Neural cell (in vitro differentiated cells): ENCODE data around the gene PKP3. TPM values are rescaled to one million over a fixed set of nuclear protein-coding genes. Genes with fewer than 3 reads are reported as not detected.
"Not testable (repeated sequence)": the region's sequence is repeated elsewhere in the genome, so short reads cannot be mapped to it uniquely, and the experiment has no call there.

ENCODE experiments used
- H2AFZ ChIP-seq: fragments of 200-600, 300-800 bp; sonication (generic), shearing (Covaris generic); 2 replicates; pipeline ENCODE4 v1.6.0; 2014; ENCODE audit warnings: low read depth, mild to moderate bottlenecking, antibody characterized with exemption, low read length, moderate library complexity
- H3F3A ChIP-seq: fragments of 200-600 bp; shearing (Covaris generic); 2 replicates; pipeline ENCODE4 v1.6.1; 2016; ENCODE audit warnings: mild to moderate bottlenecking, moderate library complexity, mixed read lengths, antibody characterized with exemption, low read length; ENCODE audit not compliant: insufficient read depth, poor library complexity, severe bottlenecking
- H3K27ac ChIP-seq: fragments of 200-600, 300-800 bp; sonication (generic), shearing (Covaris generic); 2 replicates; pipeline ENCODE4 v1.5.1; 2014; ENCODE audit warnings: mild to moderate bottlenecking, low read length, moderate library complexity
- H3K27me3 ChIP-seq: fragments of 300-800, 200-600 bp; sonication (generic), shearing (Covaris generic); 2 replicates; pipeline ENCODE4 v1.6.0; 2014; ENCODE audit warnings: mild to moderate bottlenecking, low read depth, low read length, moderate library complexity; ENCODE audit not compliant: insufficient read depth
- H3K36me3 ChIP-seq: fragments of 300-800, 200-600 bp; sonication (generic), shearing (Covaris generic); 2 replicates; pipeline ENCODE4 v1.5.1; 2014; ENCODE audit warnings: mild to moderate bottlenecking, antibody characterized with exemption, low read length, moderate library complexity; ENCODE audit not compliant: insufficient read depth
- H3K4me2 ChIP-seq: fragments of 300-800, 200-600 bp; sonication (generic), shearing (Covaris generic); 2 replicates; pipeline ENCODE4 v1.6.0; 2014; ENCODE audit warnings: mild to moderate bottlenecking, low read length
- H3K4me3 ChIP-seq: fragments of 300-800, 200-600 bp; sonication (generic), shearing (Covaris generic); 2 replicates; pipeline ENCODE4 v1.5.1; 2014; ENCODE audit warnings: mild to moderate bottlenecking, low read length, moderate library complexity
- H3K79me2 ChIP-seq: fragments of 200-600 bp; shearing (Covaris generic); replicated peaks from 2 replicates; pipeline ENCODE4 v1.6.0; 2014; ENCODE audit warnings: mild to moderate bottlenecking, low read length, moderate library complexity; ENCODE audit not compliant: insufficient read depth
- H3K9ac ChIP-seq: fragments of 300-800, 200-600 bp; sonication (generic), shearing (Covaris generic); 2 replicates; pipeline ENCODE4 v1.6.1; 2016; ENCODE audit warnings: mild to moderate bottlenecking, low read length, mixed read lengths
- H3K9me2 ChIP-seq: fragments of 200-600 bp; shearing (Covaris generic); 2 replicates; pipeline ENCODE4 v1.6.1; 2016; ENCODE audit warnings: mild to moderate bottlenecking, low read length, mixed read lengths; ENCODE audit not compliant: insufficient read depth
- H3K9me3 ChIP-seq: fragments of 200-600, 300-800 bp; sonication (generic), shearing (Covaris generic); 2 replicates; pipeline ENCODE4 v1.6.1; 2016; ENCODE audit warnings: mild to moderate bottlenecking, mixed run types, low read length, moderate library complexity, mixed read lengths
- H4K20me1 ChIP-seq: fragments of 200-600 bp; shearing (Covaris generic); 2 replicates; pipeline ENCODE4 v1.6.1; 2016; ENCODE audit warnings: mild to moderate bottlenecking, mixed run types; ENCODE audit not compliant: insufficient read depth
- CTCF ChIP-seq: fragments of 450-650 bp; IDR thresholded peaks from 2 replicates; pipeline ENCODE4 v1.5.1; 2014; ENCODE audit warnings: antibody characterized with exemption, mild to moderate bottlenecking, moderate library complexity; ENCODE audit not compliant: poor library complexity, severe bottlenecking
- EP300 ChIP-seq: fragments of 450-650 bp; conservative IDR thresholded peaks from 2 replicates; pipeline ENCODE4 v1.6.1; 2014; ENCODE audit warnings: antibody characterized with exemption, mild to moderate bottlenecking, moderate library complexity; ENCODE audit not compliant: poor library complexity, severe bottlenecking
- EZH2 ChIP-seq: fragments of 200-600, 300-800 bp; shearing (Covaris generic), sonication (generic); IDR thresholded peaks from 2 replicates; pipeline ENCODE4 v1.6.1; 2014; ENCODE audit warnings: antibody characterized with exemption, low read length, borderline replicate concordance, mild to moderate bottlenecking; ENCODE audit not compliant: insufficient read depth, poor library complexity, severe bottlenecking
- MXI1 ChIP-seq: fragments of 450-650 bp; conservative IDR thresholded peaks from 2 replicates; pipeline ENCODE4 v1.6.1; 2014; ENCODE audit warnings: antibody characterized with exemption, mild to moderate bottlenecking; ENCODE audit not compliant: poor library complexity, severe bottlenecking
- POLR2AphosphoS5 ChIP-seq: IDR thresholded peaks from 2 replicates; pipeline ENCODE4 v1.6.1; 2012
- RAD21 ChIP-seq: fragments of 450-650 bp; conservative IDR thresholded peaks from 2 replicates; pipeline ENCODE4 v1.6.1; 2014; ENCODE audit warnings: antibody characterized with exemption, mild to moderate bottlenecking, moderate library complexity
- REST ChIP-seq: IDR thresholded peaks from 2 replicates; pipeline ENCODE4 v1.6.1; 2012; ENCODE audit warnings: borderline replicate concordance
- SMC3 ChIP-seq: fragments of 450-650 bp; conservative IDR thresholded peaks from 2 replicates; pipeline ENCODE4 v1.6.1; 2014; ENCODE audit warnings: antibody characterized with exemption, mild to moderate bottlenecking, moderate library complexity; ENCODE audit not compliant: poor library complexity
- TAF1 ChIP-seq: IDR thresholded peaks from 2 replicates; pipeline ENCODE4 v1.6.1; 2012; ENCODE audit warnings: low read depth
- polyA plus RNA-seq: library from polyadenylated mRNA; depleted of rRNA; stranded (reverse); fragments of >200 nt; gene quantifications from 2 replicates; pipeline ENCODE4 v1.2.3, GENCODE V29; 2014

PKP3 gene
- polyA plus RNA-seq, 1 donor from 2014 or later: not detected

GRCh38 chr11:424232-424631 lies 30.2 kb downstream of the PKP3 start:
- Histone ChIP-seq H3K36me3 (no peaks in the 10 kb centered on the region), H2AFZ (no peak overlapping the region), H3K9me3 (no peaks in the 10 kb centered on the region), H3K9ac (no peak overlapping the region), H3K4me3 (no peak overlapping the region), H3K4me2 (no peak overlapping the region), H3F3A (no peaks in the 10 kb centered on the region), H3K27me3 (no peaks in the 10 kb centered on the region), H3K9me2 (no peaks in the 10 kb centered on the region), H3K79me2 (no peaks in the 10 kb centered on the region), H3K27ac (no peak overlapping the region), H4K20me1 (no peaks in the 10 kb centered on the region)
- TF ChIP-seq REST: no peak
- no peak for TF ChIP-seq EP300
- no peak for TF ChIP-seq CTCF
- no peak for TF ChIP-seq EZH2
- no peak for TF ChIP-seq RAD21
- no peak for TF ChIP-seq TAF1
- no peak for TF ChIP-seq MXI1
- TF ChIP-seq SMC3: no peak
- TF ChIP-seq POLR2AphosphoS5: no peak

- H3K4me3 ChIP-seq, H3K9me3 ChIP-seq, H3K27me3 ChIP-seq, H3K4me2 ChIP-seq, H3K79me2 ChIP-seq, H3K27ac ChIP-seq, H3K9me2 ChIP-seq, H3F3A ChIP-seq, H2AFZ ChIP-seq, H3K9ac ChIP-seq, H4K20me1 ChIP-seq, H3K36me3 ChIP-seq: not testable (repeated sequence)
Measured at GRCh38 chr11:424766-425165, 30.8 kb downstream of the PKP3 start.

- no peaks in the 10 kb centered on the region for H3K79me2 ChIP-seq
- no peaks in the 10 kb centered on the region for H3K9me3 ChIP-seq
- TF ChIP-seq EZH2: no peak
- no peak for TF ChIP-seq RAD21
- TF ChIP-seq POLR2AphosphoS5: no peak
- no peak for TF ChIP-seq SMC3
- TF ChIP-seq MXI1: no peak
- TF ChIP-seq CTCF: no peak
- no peak for TF ChIP-seq EP300
- TF ChIP-seq TAF1: no peak
- no peak for TF ChIP-seq REST
- H3F3A ChIP-seq: no peaks in the 10 kb centered on the region
- no peak overlapping the region for H3K27ac ChIP-seq
- no peak overlapping the region for H3K4me2 ChIP-seq
- H3K36me3 ChIP-seq: no peaks in the 10 kb centered on the region
- H3K4me3 ChIP-seq: no peak overlapping the region
- H3K9ac ChIP-seq: no peak overlapping the region
- no peak overlapping the region for H2AFZ ChIP-seq
- no peaks in the 10 kb centered on the region for H3K27me3 ChIP-seq
- no peaks in the 10 kb centered on the region for H3K9me2 ChIP-seq
- no peaks in the 10 kb centered on the region for H4K20me1 ChIP-seq
Measured at GRCh38 chr11:425301-425700, 31.3 kb downstream of the PKP3 start.
